C4-2B (cell line): ENCODE results near the gene BBX.

Experiments
- H3K27ac ChIP-seq: fragments of 450-650 bp; 2 replicates; pipeline ENCODE4 v1.5.1; 2017
- CTCF ChIP-seq: fragments of 450-650 bp; conservative IDR thresholded peaks from 2 replicates; pipeline ENCODE4 v1.5.1; 2017; ENCODE audit warnings: mild to moderate bottlenecking
- ZFX ChIP-seq: fragments of 450-650 bp; IDR thresholded peaks from 2 replicates; pipeline ENCODE4 v1.6.1; 2017

Gene BBX

DNA sequence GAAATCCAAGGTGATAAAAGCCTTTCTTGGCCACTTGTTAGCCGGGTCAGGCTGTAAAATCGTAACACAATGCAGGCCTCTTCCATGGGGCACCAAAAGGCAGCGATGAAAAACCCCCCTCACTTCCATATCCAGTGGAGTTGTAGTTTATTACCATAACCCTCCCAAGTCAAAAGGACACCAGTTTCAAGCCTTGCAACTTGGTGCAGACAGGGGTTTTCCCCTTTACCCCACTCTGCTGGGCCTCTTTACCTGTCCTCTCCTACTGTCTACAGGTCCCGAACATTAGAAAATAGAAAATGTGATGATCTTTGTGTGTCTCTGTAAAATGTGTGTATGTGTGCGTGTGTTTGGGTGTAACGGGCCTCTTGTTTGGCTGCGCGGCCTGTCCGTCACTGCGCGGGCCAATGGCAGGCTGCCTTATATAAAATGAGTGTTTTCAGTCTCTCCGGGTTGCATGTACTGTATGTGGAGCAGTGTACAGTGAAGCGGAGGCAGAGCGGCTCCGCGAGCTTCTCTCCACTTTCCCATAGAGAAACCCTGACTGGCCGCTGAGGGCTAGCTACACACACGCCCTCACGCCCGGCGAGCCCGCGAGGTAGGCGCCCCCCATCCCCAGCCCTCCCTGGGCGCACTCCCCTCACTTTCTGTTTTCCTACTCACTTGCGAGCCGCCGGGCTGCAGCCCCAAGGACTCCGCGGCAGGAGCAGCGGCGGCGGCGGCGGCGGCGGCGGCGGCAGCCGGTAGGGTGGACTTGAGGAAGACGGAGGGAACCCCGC lies at the start of gene BBX:
BBX (plus strand) TSS at position 453 of the 779 bp plus-strand sequence. CDS start 187,499 bp downstream, outside the sequence.
- TF ChIP-seq CTCF (no peak), ZFX (no peak)
- H3K27ac ChIP-seq = peak within 1 kb of the TSS; percentile 67

GRCh38 chr3:107476462-107476861 lies 46.3 kb upstream of the BBX start:
- TF ChIP-seq ZFX = no peak
- no peak for TF ChIP-seq CTCF
- H3K27ac ChIP-seq = no peak overlapping the region

DNA sequence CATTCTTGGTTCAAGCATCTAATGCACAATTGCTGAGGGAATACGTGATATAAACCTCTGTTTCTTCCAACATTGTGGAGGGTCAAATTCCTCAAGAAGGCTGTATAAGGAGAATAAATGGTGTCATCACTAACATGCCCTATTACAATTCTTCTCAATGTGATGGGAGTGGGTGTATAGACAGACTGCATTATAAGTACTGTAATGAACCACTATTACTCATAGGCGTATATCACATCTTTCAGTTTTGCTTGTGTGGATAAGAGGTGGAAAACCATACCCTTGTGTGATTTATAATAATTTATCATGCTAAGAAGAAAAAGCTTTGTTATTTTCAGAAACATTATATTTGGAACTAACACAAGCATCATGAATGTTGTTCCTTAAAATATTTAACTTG lies 35.3 kb upstream of the BBX start:
- TF ChIP-seq CTCF (no peak), ZFX (no peak)

DNA sequence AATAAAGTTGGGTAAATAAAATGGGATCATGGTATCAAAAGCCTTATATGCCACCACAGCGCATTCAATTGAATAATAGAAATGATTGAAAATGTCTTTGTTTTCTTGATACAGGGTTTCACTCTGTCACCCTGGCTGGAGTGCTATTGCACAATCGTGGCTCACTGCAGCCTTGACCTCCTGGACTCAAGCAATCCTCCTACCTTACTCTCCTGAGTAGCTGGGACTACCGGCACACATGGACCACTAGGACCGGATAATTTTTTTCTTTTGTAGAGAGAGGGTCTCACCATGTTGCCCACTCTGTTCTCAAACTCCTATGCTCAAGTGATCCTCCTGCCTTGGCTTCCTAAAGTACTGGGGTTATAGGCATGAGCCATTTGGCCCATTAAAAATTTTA lies 33.8 kb upstream of the BBX start:
- no peak overlapping the region for H3K27ac ChIP-seq
- TF ChIP-seq ZFX = no peak
- TF ChIP-seq CTCF = no peak

More for the DNA sequence above, 35.3 kb upstream of the BBX start:
- H3K27ac ChIP-seq = no peak overlapping the region

GRCh38 chr3:107493134-107493533 lies 29.6 kb upstream of the BBX start:
- TF ChIP-seq ZFX (no peak), CTCF (no peak)
- no peak overlapping the region for H3K27ac ChIP-seq

GRCh38 chr3:107496855-107497254 lies 25.9 kb upstream of the BBX start:
- H3K27ac ChIP-seq = no peak overlapping the region
- TF ChIP-seq ZFX (no peak), CTCF (no peak)

- H3K27ac ChIP-seq = no peak overlapping the region
- no peak for TF ChIP-seq CTCF
- TF ChIP-seq ZFX = no peak
These were observed 24.1 kb upstream of the BBX start for GRCh38 chr3:107498646-107499045.
